Measurements from ENCODE around the gene B4GALT1.

B4GALT1 gene, protein sequence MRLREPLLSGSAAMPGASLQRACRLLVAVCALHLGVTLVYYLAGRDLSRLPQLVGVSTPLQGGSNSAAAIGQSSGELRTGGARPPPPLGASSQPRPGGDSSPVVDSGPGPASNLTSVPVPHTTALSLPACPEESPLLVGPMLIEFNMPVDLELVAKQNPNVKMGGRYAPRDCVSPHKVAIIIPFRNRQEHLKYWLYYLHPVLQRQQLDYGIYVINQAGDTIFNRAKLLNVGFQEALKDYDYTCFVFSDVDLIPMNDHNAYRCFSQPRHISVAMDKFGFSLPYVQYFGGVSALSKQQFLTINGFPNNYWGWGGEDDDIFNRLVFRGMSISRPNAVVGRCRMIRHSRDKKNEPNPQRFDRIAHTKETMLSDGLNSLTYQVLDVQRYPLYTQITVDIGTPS

DNA sequence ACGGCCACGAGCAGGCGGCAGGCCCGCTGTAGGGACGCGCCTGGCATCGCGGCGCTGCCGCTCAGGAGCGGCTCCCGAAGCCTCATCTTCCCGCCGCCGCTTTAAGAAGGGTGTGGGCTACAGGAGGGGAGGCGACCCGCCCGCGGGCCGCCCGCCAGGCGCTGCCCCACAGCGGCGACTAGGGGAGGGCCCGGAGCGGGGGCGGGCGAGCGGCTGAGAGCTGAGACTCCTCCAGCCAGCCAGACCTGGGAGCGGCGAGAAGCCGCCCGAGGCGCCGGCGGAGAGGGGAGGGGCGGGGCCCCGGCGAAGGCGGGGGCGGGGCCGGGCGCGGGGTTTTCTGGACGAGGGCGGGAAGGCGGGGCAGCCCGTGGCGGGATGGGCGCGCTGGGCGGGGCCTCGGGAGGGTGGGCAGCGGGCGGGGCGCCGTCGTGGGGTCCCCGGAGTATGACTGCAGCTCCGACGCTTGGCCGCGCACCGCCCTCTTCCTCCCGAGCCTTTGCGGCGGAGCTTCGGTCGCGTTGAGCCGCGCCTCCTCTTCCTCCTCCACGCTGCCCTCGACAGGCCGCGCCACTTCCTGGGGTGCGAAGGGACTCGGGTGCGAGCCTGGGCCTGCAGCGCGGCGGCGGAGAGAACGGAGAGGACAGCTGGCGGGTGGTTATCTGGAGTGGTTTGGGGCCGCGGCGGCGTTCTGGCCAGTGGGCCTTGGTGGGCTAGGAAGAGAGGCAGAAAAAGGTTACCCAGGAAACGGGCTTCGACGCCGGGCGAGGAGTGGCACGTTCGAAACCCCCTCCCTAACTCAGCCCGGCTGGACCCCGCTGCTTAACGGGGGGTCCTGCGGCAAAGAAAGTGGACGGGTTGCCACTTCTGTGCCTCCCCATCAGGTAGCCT is at the start of gene B4GALT1:
Gene B4GALT1 (minus strand): TSS at position 253 of the 888 bp plus-strand sequence. CDS start 167 bp downstream, at position 86.
- in situ Hi-C loops (cut with MboI; ENCODE audit: low sequenced_read_pairs), result no loop called here

DNA sequence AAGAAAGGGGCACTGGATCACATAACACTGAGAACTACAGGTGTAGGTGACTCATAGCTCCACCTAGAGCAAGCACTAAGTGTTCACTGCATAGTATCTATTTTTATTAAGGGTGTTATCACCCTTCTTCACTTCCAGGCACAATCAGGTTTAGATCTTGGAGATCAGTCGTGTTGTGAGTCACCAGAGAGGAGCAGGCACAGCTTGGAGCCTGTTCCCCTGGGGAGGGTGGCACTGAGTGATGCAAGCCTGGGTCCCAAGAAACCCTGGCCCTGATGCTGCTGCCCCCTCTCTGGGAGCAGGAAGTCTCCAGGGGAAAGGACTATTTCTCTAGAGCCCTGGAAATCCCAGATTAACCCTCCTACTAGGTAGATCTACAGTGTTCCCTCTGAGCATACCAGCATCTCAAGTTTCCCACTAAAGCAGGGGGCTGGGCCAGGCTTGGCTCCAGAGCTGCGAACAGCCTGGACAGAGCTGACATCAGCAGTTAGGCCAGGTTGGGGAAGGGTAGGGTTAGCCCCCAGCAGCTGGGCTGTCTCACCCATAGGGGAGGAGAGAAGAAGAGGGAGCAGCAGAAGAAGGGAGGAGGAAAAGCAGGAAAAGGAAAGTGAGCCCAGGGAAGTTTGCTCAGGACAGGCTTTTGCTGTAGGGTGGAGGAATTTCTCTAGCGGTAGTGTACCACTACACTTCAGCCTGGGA is 44.7 kb upstream of the B4GALT1 start:
- in situ Hi-C loops (cut with MboI; ENCODE audit: low sequenced_read_pairs), result loop anchor here (10.0 kb wide), 1 partner anchor 127 kb away; no protein-coding TSS in a partner anchor

DNA sequence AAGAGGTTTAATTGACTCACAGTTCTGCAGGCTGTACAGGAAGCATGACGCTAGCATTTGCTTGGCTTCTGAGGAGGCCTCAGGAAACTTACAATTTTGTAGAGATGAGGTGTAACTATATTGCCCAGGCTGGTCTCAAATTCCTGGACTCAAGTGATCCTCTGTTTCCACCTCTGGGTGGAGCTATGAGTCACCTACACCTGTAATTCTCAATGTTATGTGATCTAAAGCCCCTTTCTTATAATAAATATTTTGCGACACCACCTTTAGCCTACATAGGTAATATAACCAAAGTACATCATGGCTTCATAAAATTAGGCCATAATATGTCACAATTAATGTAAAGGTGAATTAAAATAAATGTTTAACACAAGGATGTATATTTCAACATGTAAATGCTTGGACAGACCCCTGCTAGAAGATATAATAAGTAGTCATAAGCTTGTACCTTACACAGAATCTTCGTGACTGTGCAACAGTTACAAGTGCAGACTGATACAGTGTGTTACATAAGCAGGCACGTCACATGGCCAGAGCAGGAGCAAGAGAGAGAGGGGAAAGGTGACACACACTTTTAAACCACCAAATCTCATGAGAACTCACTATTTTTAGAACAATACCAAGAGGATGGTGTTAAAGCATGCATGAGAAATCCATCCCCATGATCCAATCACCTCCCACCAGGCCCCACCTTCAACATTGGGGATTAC is 43.0 kb upstream of the B4GALT1 start:
- in situ Hi-C loops (cut with MboI; ENCODE audit: low sequenced_read_pairs), result loop anchor here (10.0 kb wide), 1 partner anchor 125 kb away; no protein-coding TSS in a partner anchor

DNA sequence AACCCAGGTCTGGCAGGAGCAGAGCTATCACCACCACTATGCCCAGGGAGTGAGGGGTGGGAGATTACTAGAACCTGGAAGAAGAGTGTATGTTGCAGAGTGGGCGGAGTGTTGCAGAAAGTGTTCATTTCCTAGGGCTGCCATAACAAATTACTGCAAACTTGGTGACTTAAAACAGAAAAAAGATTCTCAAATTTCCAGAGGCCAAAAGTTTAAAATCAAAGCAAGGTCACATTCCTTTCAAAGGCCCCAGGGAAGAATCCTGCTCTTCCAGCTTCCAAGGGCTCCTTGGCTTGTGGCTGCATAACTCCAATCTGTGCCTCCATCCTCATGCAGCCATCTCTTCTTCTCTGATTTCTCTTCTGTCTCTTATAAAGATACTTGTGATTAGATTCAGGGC is 42.3 kb upstream of the B4GALT1 start:
- in situ Hi-C loops (cut with MboI; ENCODE audit: low sequenced_read_pairs), result no loop called here

DNA sequence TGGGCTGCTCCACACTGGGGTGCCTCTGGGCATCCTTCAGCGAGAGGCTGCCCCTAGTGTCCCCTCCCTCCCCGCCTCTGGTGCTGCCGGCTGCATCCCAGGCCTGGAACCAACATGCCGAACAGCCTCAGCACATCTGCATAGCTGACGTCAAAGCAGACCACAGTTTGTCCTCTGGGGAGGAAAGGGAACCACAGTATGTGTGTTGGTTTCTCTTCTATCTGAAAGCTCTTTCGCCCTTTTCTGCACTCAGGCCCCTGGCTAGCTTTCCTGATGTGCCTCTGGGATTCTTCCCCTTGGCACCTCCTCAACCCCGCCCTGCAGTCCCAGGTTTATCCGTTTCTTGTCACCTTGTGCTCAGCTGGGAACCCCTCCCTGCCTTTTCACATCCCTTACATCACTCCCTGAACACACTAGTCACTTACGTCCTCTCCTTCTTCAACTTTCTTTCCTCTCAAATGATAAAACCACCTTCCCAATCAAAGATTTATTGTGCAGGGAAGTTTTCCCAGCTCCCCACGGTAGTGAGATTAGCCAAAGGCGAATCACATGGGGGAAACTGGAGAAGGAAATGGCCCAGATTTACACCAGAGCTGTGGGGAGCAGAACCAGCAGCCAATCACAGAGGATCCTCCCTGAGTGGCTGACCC is 35.5 kb upstream of the B4GALT1 start:
- in situ Hi-C loops (cut with MboI; ENCODE audit: low sequenced_read_pairs), result no loop called here

DNA sequence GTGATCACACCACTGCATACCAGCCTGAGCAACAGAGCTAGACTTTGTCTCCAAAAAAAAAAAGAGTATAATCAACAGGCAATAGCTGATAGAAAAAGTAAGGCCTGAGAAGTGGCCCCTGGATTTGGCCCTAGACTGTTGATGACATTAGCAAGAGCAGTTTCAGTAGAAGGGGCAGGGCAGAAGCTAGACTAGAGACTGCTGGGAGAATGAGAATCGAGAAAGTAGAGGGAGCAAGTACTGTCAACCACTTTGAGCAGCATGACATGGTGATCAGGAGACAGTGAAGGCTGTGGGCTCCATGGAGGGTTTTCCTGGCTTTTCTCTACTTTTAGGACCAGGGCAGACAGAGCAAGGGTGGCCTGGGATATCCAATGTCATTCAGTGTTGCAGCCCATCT is 34.9 kb upstream of the B4GALT1 start:
- in situ Hi-C loops (cut with MboI; ENCODE audit: low sequenced_read_pairs), result no loop called here

DNA sequence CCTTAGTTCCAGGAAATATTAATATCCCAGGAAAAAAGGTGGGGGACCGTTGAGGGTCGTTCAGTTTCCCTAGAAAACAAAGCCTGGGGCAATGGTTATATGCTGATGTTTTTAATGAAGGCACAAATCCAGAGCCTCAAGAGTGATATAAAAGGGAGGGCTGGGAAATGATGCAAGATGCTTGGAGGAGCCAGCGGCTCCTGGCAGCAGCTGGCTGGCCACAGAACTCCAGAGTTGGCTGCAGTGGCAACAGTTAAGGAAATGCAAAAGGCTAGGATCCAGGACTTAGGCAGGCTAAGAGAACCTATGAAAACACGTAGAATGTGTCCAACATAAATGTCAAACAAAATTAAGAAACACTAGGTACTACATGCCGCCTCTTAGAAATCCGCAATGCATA is 31.0 kb upstream of the B4GALT1 start:
- in situ Hi-C loops (cut with MboI; ENCODE audit: low sequenced_read_pairs), result no loop called here

DNA sequence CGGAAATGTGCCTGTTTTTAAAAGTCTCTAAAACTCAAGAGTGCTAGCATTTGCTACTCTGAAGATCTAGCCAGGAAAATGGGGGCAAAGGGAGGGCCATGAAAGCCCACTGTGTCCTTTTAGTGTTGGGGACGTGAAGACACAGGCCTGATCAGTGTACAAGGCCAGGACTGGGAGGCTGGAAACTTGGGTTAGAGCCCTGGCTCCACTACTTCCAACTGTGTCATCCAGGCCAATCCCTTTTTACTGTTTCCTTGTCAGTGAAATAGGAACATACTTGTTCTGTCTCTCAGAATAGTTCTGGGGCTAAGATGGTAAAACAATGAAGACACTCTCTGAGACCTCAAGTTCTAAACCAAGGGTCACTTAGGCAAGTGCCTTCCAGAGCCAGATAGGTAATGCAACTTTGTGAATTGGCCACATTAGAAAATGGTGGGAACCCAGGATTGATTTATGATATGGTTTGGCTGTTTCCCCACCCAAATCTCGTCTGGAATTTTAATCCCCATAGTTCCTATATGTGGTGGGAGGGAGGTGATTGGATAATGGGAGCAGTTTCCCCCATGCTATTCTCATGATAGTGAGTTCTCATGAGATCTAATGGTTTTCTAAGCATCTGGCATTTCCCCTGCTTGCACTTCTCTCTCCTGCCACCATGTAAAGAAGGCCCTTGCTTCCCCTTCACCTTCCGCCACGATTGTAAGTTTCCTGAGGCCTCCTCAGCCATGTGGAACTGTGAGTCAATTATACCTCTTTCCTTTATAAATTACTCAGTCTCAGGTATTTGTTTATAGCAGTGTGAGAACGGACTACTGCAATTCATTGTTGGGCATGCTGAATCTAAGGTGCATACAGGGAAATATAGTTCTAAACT is 30.4 kb upstream of the B4GALT1 start:
- in situ Hi-C loops (cut with MboI; ENCODE audit: low sequenced_read_pairs), result no loop called here

DNA sequence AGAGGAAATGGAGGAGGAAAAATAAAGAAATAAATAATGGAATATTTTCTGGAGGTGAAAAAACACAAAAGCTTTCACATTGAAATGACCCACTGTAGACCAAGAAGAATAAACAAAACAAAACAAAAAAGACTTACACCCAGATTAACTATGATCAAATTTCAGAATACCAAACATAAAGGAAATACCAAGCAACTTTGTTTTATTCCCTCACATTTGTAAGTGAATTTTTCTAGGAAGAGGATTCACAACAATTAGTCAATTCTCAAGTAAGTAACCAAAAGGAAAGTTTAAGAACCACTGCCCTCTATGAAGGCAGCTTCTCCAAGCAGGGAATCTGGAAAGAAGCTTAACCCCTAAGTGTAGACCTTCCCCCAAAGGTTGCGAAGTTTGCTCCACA is 29.6 kb upstream of the B4GALT1 start:
- in situ Hi-C loops (cut with MboI; ENCODE audit: low sequenced_read_pairs), result no loop called here

DNA sequence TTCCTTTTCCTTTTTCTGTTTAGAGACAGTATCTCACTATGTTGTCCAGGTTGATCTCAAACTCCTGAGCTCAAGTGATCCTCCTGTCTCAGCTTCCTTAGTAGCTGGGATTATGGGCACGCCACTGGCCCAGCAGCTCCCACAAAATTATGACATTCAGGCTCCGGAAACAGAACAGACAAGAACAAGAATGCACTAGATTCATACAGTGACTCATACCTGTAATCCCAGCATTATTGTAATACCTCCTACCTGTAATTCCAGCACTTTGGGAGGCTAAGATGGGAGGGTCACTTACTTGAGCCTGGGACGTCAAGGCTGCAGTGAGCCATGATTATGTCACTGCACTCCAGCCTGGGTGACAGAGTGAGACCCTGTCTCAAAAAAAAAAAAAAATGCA is 26.7 kb upstream of the B4GALT1 start:
- in situ Hi-C loops (cut with MboI; ENCODE audit: low sequenced_read_pairs), result no loop called here

DNA sequence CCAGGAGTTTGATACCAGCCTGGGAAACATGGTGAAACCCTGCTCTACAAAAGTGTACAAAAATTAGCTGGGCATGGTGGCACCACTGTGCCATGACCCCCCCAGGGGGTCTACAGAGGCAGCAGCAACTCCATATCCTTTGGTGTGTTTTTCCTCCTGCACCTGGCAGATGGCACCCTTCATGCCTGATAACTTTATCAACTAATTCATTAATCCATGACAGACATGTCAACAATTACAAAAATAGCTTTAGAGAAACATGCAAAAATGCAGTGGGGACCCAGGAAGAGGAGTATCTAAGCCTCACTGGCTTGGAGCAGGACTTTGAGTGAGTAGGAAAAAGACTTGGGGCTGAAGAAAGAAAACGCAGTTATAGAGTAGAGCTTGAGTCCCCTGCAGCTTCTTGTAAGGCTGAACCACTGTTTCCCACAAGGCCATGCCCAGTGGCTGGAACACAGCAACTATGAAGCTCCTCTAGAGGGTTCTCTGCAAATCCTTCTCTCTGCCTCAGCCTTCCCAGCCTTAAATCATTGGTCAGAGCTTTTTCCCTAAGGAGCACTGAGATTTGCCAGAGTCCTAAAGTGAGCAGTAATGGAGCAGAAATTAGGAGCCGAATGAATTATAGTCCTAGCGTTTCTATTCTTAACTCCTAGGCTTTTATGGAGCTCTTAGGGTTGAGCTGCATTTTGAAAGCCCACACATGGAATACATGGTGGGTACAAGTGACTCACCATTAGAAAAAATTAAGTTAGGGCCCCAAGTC is 25.5 kb upstream of the B4GALT1 start:
- in situ Hi-C loops (cut with MboI; ENCODE audit: low sequenced_read_pairs), result no loop called here

DNA sequence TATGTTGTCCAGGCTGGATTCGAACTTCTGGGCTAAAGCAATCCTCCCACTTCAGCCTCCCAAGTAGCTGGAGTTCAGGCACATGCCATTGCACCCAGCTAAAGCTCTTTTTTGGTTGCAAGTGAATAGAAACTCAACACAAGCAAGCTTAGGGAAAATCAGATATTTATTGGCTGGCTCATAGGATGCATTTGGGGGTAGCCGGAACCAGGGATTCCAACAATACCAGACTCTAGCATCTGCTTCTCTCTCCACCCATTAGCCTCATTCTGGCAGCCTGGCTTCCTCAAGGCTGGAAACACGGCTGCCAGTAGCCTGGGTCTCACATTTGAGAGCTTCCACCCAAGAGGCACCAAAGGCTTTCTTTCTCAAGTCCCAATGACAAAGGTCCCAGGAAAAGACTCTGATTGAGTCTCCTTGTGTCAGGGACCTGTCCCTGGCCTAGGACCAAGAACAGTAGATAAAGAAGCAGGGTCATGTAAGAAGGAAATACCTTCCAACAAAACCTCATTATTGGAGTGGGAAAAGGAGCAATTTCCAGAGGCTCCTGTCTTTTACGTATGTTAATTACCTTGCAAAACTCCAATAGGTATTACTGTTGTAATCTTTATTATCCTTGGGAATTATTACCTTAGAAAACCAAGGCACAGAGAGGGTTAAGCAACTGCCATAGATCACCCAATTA is 23.0 kb upstream of the B4GALT1 start:
- in situ Hi-C loops (cut with MboI; ENCODE audit: low sequenced_read_pairs), result no loop called here

DNA sequence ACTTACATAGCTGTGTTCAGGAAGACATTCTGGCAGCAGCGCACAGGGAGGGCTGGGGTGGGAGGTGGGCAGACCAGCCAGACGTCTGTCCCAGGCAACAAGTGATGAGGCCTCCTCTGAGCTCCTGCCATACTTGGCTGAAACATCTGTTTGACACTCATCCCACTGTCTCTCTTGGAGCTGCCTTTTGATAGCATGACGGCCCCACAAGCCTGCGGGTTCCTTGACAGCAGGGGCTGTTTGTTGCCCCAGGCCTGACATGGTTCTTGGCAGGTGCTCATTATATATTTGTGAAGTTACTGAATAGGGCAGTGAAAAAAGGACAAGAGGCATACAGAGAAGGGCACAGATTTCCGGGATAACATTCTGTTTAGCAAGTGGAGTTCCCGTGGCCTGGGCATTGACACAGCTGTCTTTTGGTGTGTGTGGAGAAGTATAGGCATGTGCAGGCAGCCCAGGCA is 22.2 kb upstream of the B4GALT1 start:
- in situ Hi-C loops (cut with MboI; ENCODE audit: low sequenced_read_pairs), result no loop called here

DNA sequence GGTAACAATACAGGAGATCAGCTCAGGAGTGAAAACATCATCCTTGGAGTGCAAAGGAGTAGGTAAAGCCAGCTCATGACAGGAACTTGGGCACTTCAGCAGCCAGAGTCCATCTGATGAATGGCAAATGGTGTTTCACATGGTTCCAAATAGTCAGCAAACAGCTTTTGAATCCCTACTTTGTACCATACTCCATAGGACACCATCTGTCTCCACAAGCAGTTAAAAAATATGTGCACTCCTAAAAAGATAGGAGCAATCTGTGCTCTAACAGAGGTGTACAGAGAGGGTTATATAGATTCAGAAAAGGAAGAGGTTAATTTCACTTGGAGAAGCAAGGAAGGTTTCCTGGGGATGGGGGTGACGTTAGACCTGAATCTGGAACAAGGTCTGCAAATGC is 21.6 kb upstream of the B4GALT1 start:
- in situ Hi-C loops (cut with MboI; ENCODE audit: low sequenced_read_pairs), result no loop called here

DNA sequence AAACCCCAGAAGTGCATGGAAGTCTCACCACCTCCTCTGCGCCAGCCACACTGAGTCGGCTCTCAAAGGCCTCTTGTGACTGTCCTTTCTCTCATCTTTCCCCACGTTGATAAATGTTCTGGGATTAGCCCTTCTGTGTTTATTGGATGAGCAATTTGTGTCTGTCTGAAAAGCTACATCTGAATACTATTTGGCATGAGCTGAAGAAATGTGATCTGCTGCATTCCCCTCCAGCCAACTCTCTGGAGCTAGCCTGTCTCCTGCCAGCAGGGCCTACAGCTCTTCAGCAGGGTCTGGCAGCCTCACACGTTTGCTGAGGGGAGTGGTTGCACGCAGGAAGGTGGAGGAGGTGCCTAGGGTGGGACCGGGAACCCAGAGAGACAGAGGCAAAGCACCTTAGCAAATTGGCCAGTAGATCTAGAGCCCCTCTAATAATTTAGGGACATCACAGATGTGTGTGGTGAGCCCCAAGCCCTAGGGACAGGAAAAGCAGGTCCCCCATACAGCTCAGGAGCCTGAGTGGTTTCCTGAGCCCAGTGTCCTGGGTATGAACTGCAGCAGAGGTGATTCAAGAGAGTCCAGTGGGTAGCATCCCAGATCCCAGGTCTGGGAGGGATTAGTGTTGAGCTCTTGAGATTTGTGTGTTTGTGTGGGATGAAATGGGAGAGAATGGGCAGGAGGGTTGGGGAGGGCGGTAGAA is 20.5 kb upstream of the B4GALT1 start:
- in situ Hi-C loops (cut with MboI; ENCODE audit: low sequenced_read_pairs), result no loop called here

DNA sequence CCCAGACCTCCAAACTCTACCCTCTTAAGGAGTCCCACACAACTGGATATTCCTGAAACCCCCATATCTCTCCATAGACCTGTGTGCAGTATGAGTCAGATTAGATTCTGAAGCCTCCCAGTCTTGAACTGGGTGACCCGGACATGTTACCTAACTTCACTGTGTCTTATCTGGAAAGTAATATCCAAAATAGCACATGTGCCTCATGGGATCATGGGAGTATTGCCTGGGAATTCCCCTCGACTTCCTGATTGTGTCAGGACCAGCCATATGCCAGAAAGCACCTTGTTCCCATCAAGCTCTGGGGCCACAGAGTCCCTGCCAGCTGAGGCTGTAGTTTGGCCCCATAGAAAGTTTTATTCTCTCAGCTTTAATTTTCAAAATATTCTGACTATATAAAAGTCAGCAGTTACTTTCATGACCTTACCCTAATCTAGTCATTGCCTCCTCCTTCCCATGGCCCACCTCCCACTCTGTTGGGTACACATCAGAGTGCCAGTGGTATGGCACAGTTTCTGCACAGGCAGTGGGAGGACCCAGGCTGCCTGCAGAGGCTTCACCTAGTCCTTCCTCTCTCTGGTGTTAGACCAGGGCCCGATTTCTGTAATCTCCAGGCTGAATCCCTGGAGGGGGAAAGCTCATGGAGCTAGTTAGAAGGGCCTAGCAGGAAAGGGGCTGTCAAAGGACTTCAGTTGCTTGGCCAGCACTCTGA is 19.5 kb upstream of the B4GALT1 start:
- in situ Hi-C loops (cut with MboI; ENCODE audit: low sequenced_read_pairs), result no loop called here

DNA sequence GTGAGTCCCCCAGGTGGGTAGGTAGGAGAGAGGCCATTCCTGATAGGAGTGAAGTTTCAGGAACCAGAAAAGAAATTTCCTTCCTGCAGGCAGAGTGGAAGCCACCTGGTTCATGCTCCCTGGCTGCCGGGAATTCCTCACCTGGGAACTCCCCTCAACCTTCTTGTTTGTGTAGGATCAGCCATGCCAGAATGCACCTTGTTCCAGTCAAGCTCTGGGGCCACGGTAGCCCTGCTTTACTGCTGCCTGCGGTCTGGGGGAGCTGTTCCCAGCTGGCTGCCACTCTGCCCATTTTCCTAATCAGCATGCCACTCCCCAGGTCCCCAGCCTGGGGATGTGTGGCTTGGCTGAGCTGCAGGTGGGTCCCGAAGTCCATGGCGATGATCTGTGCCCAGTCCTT is 18.7 kb upstream of the B4GALT1 start:
- in situ Hi-C loops (cut with MboI; ENCODE audit: low sequenced_read_pairs), result no loop called here

Data from HL-60/S4 treated with phorbol 12-myristate 13-acetate at 8.2 ng/mL for 4 days and 3 days (cell line).